ENCODE measurements around the gene DOCK1.

The DOCK1 gene

GRCh38 chr10:126902157-126902556, 3.1 kb upstream of the DOCK1 start:
- no peak overlapping the region for H3K27ac ChIP-seq
- no peaks in the 10 kb centered on the region for H3K27me3 ChIP-seq
- peaks cover 52% of the 10 kb centered on the region for H3K9me3 ChIP-seq
- no peak overlapping the region for H3K4me2 ChIP-seq
- no peak for TF ChIP-seq Cebpa-rat (IDR thresholded peaks at IDR 0.05)
- no peak overlapping the region for H3K9ac ChIP-seq
- no peaks in the 10 kb centered on the region for H3K4me1 ChIP-seq
- no peaks in the 10 kb centered on the region for H3K36me3 ChIP-seq
- no peak overlapping the region for H3K4me3 ChIP-seq
- no peaks in the 10 kb centered on the region for H4K20me1 ChIP-seq

GRCh38 chr10:126903656-126904360, 1.4 kb upstream of the DOCK1 start:
- no peak overlapping the region for H3K9ac ChIP-seq
- H3K4me3 ChIP-seq, result no peak overlapping the region
- H3K4me2 ChIP-seq, result no peak overlapping the region

GRCh38 chr10:126904516-126904817, 761 bp upstream of the DOCK1 start:
- Histone ChIP-seq H3K9ac (no peak overlapping the region), H3K27me3 (no peaks in the 10 kb centered on the region), H3K36me3 (no peaks in the 10 kb centered on the region), H3K4me1 (no peaks in the 10 kb centered on the region), H3K27ac (no peak overlapping the region), H3K4me2 (no peak overlapping the region), H3K9me3 (peaks cover 31% of the 10 kb centered on the region), H3K4me3 (no peak overlapping the region), H4K20me1 (no peaks in the 10 kb centered on the region)
- no peak for TF ChIP-seq Cebpa-rat (IDR thresholded peaks at IDR 0.05)

More at GRCh38 chr10:126903656-126904360, 1.4 kb upstream of the DOCK1 start:
- Histone ChIP-seq H3K36me3 (no peaks in the 10 kb centered on the region), H3K9me3 (peaks cover 37% of the 10 kb centered on the region), H3K4me1 (no peaks in the 10 kb centered on the region), H4K20me1 (no peaks in the 10 kb centered on the region), H3K27ac (no peak overlapping the region), H3K27me3 (no peaks in the 10 kb centered on the region)
- no peak for TF ChIP-seq Cebpa-rat (IDR thresholded peaks at IDR 0.05)

GRCh38 chr10:126905776-126906703, 812 bp downstream of the DOCK1 start:
- no peak overlapping the region for H3K4me2 ChIP-seq
- H3K9me3 ChIP-seq, result peaks cover 21% of the 10 kb centered on the region
- no peak overlapping the region for H3K27ac ChIP-seq
- TF ChIP-seq Cebpa-rat (IDR thresholded peaks at IDR 0.05), result no peak
- no peak overlapping the region for H3K9ac ChIP-seq
- H3K27me3 ChIP-seq, result no peaks in the 10 kb centered on the region
- H3K36me3 ChIP-seq, result no peaks in the 10 kb centered on the region
- peaks cover 3% of the 10 kb centered on the region for H3K4me1 ChIP-seq
- no peak overlapping the region for H3K4me3 ChIP-seq
- H4K20me1 ChIP-seq, result no peaks in the 10 kb centered on the region

- Histone ChIP-seq H4K20me1 (no peaks in the 10 kb centered on the region), H3K36me3 (no peaks in the 10 kb centered on the region), H3K4me1 (peaks cover 11% of the 10 kb centered on the region), H3K27me3 (no peaks in the 10 kb centered on the region), H3K27ac (no peak overlapping the region), H3K4me3 (no peak overlapping the region), H3K9me3 (peaks cover 21% of the 10 kb centered on the region), H3K9ac (no peak overlapping the region), H3K4me2 (no peak overlapping the region)
- no peak for TF ChIP-seq Cebpa-rat (IDR thresholded peaks at IDR 0.05)
Measured at GRCh38 chr10:126906704-126907422, 1.6 kb downstream of the DOCK1 start.

GRCh38 chr10:126907423-126907970, 2.3 kb downstream of the DOCK1 start:
- Histone ChIP-seq H3K4me2 (no peak overlapping the region), H4K20me1 (no peaks in the 10 kb centered on the region), H3K27ac (no peak overlapping the region), H3K9ac (no peak overlapping the region), H3K27me3 (no peaks in the 10 kb centered on the region), H3K4me1 (peaks cover 15% of the 10 kb centered on the region), H3K9me3 (peaks cover 21% of the 10 kb centered on the region), H3K4me3 (no peak overlapping the region), H3K36me3 (no peaks in the 10 kb centered on the region)
- TF ChIP-seq Cebpa-rat (IDR thresholded peaks at IDR 0.05), result no peak

GRCh38 chr10:126908225-126908624, 3.0 kb downstream of the DOCK1 start:
- Histone ChIP-seq H3K27ac (no peak overlapping the region), H4K20me1 (no peaks in the 10 kb centered on the region), H3K36me3 (no peaks in the 10 kb centered on the region), H3K4me3 (no peak overlapping the region), H3K4me2 (no peak overlapping the region), H3K9ac (no peak overlapping the region), H3K27me3 (no peaks in the 10 kb centered on the region), H3K4me1 (peaks cover 15% of the 10 kb centered on the region), H3K9me3 (peaks cover 21% of the 10 kb centered on the region)
- no peak for TF ChIP-seq Cebpa-rat (IDR thresholded peaks at IDR 0.05)

GRCh38 chr10:126908729-126909128, 3.5 kb downstream of the DOCK1 start:
- no peak overlapping the region for H3K4me3 ChIP-seq
- H3K27ac ChIP-seq, result no peak overlapping the region
- no peaks in the 10 kb centered on the region for H3K27me3 ChIP-seq
- peaks cover 21% of the 10 kb centered on the region for H3K9me3 ChIP-seq
- H3K9ac ChIP-seq, result no peak overlapping the region
- H3K4me1 ChIP-seq, result peaks cover 15% of the 10 kb centered on the region
- H3K36me3 ChIP-seq, result no peaks in the 10 kb centered on the region
- no peak for TF ChIP-seq Cebpa-rat (IDR thresholded peaks at IDR 0.05)
- no peaks in the 10 kb centered on the region for H4K20me1 ChIP-seq
- H3K4me2 ChIP-seq, result no peak overlapping the region

GRCh38 chr10:126909147-126909546, 3.9 kb downstream of the DOCK1 start:
- Histone ChIP-seq H3K4me1 (peaks cover 15% of the 10 kb centered on the region), H3K4me3 (no peak overlapping the region), H4K20me1 (no peaks in the 10 kb centered on the region), H3K4me2 (no peak overlapping the region), H3K9me3 (peaks cover 21% of the 10 kb centered on the region), H3K27ac (no peak overlapping the region), H3K36me3 (no peaks in the 10 kb centered on the region), H3K9ac (no peak overlapping the region), H3K27me3 (no peaks in the 10 kb centered on the region)
- TF ChIP-seq Cebpa-rat (IDR thresholded peaks at IDR 0.05), result no peak
